GM20000 (cell line): ENCODE results near the gene ARHGAP44.

Source experiments
- DNase-seq: peaks from one replicate; pipeline ENCODE4 v3.0.0; 2012; ENCODE audit warnings: low spot score
- CTCF ChIP-seq: IDR thresholded peaks from 2 replicates; pipeline ENCODE4 v1.5.1; 2012; ENCODE audit warnings: mild to moderate bottlenecking, control low read depth; ENCODE audit errors: extremely low read depth, missing control alignments

ARHGAP44 gene

GRCh38 chr17:12982224-12982623 lies 192.9 kb downstream of the ARHGAP44 start:
- TF ChIP-seq CTCF = no peak
- no peak for DNase-seq

GRCh38 chr17:12983991-12984884 lies 194.9 kb downstream of the ARHGAP44 start:
- no peak for DNase-seq
- TF ChIP-seq CTCF = no peak

DNA sequence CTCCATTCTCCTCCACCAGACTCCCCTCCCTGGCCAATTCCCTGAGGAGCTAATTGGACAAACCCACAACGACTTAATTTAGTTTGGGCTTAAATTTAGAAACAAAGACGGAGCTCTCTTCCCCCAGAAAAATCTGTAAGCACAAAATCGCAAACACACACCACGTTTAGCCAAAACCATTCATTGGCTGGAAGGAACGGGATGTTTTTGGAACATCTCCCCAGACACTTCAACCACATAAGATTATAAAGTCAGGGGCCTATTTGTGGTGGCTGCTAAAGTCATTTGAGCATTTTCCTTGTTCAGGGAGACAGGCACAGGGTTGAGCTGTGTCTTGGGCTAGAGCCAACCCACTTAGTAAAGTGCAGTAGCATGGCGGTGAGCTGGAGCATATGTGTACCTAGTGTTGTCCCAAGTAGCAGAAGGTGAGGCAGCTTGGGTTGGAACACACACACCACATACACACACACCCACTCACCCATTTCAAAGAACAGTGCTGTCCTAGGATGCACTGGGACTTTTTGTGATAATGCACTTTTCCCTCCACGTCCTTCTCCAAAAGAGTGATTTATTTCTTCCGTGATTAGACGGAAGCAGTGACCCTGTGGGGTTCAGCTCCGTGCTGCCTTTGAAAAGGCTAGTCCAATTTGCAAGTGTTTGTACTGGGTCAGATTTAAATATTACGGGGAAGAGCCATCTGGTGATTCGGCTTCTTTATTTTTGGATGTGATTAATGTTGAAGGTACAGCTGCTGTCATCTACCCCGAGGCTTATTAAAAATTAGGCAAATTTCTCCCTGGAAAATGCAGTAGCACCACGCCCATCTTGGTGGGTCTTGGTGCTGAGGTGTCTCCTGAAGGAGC lies 196.4 kb downstream of the ARHGAP44 start:
- no peak for TF ChIP-seq CTCF
- no peak for DNase-seq

DNA sequence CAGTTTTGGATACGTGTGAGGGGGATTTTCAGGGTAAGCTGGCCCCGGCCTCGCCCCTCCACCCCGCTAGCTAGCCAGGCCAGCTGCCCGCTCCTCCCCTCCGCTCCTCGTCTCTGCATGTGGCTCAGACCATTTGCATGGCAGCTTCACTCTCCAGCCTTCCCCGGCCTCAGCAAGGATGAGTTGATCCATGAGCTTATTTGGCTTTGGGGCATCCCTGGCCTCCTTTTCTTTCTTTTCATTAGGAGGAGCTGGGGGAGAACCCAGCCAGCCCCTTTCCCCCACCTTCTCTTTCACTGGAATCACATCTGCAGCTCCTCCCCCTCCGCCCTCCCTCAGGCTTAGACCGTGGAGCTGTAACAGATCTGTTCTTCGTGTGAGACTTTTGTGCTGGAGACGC lies 197.8 kb downstream of the ARHGAP44 start:
- no peak for DNase-seq
- TF ChIP-seq CTCF = no peak

DNA sequence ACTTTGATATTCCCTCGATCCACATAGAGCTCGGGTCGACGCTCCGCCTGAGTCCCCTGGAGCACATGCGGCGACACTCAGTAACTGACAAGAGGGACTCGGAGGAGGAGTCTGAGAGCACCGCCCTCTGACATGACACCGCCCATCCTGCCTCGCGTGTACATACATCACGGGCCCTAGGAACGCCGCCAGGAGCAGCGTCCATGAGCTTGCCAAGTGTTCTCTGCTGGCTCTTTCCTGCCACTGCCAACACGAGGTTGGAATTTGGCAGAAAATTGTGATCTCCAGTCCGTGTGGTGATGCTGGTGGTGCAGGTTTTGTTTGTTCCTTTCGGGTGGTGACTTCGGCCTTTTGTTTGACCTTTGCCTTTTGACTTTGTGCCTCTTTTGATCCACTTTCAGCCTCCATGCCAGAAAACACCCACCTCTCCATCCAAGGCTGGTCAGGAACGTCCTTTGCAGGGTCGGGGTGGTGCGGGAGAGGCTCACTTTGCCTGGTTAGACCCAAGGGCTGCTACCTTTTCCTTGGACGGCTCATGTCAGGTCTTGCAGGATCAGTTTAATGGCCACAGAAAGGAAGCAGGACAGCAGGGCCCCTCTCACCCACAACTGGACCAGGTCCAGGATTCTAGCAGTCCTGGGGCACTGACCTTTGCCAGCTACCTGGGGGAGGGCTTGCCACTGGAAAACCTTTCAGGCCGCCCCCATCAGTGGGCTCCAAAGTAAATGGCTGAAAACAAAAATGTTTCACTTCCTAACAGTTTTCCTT lies 200.9 kb downstream of the ARHGAP44 start:
- no peak for TF ChIP-seq CTCF
- DNase-seq = no peak

DNA sequence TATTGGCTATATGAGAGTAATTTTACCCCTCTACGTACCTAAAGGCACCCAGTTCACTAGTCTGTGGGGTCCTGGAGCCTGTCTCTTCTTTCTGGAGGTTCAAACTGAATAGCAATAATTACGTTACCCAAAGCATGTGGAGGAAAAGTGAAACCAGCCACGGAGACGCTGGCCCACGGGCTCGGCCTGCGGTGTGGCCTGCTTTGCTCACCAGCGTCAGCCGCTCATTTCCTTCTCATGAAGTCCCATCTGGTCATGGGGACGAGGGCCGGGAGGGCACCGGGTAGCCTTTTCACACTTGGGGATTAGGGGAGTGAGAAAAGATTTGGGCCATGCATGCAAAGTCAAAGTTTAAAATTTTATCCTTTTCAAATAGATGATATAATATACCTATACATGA lies 201.6 kb downstream of the ARHGAP44 start:
- DNase-seq = no peak
- no peak for TF ChIP-seq CTCF

GRCh38 chr17:12992676-12993075 lies 203.4 kb downstream of the ARHGAP44 start:
- TF ChIP-seq CTCF = no peak
- no peak for DNase-seq
